Body of pancreas (tissue), 4 donors: ENCODE results near the gene PDIA4.

Experiments used
- CTCF ChIP-seq, 7 experiments: fragments of 450-650 bp in 4 of 7; fragments of 200-600 bp in 3 of 7; sonication (generic) in 3 of 7; IDR thresholded peaks; one replicate each; pipeline ENCODE4 v1.5.1; 2016 to 2019; ENCODE audit warnings: antibody characterized with exemption in 7 of 7
- POLR2A ChIP-seq, 3 donors: fragments of 450-650 bp; IDR thresholded peaks; one replicate each; pipeline ENCODE4 v1.6.1; 2016; ENCODE audit warnings: antibody characterized with exemption in 3 of 3, mild to moderate bottlenecking in 2 of 3

- no peak for TF ChIP-seq POLR2A (IDR thresholded peaks at IDR 0.05)
- no peak for TF ChIP-seq CTCF (IDR thresholded peaks at IDR 0.05)
Measured at GRCh38 chr7:149071641-149072437, 43.5 kb upstream of the PDIA4 start.
